Nephron progenitor cell (in vitro differentiated cells): Measurements from ENCODE around the gene EEF2KMT.
"Not testable (repeated sequence)": the region's sequence is repeated elsewhere in the genome, so short reads cannot be mapped to it uniquely, and the experiment has no call there.

Source experiments
- DNase-seq: peaks from one replicate; pipeline ENCODE4 v3.0.0; 2021
- H3K27ac Mint-ChIP-seq: 2 replicates; pipeline ENCODE4 v1.8.0; 2021; ENCODE audit warnings: mild to moderate bottlenecking, moderate library complexity, mixed read lengths
- H3K27me3 Mint-ChIP-seq: 2 replicates; pipeline ENCODE4 v1.8.0; 2021; ENCODE audit warnings: mild to moderate bottlenecking, low read depth, mixed read lengths; ENCODE audit not compliant: poor library complexity
- H3K36me3 Mint-ChIP-seq: 2 replicates; pipeline ENCODE4 v1.8.0; 2021; ENCODE audit warnings: low read depth, mixed read lengths
- H3K4me1 Mint-ChIP-seq: 2 replicates; pipeline ENCODE4 v1.8.0; 2021; ENCODE audit warnings: mixed read lengths
- H3K4me3 Mint-ChIP-seq: 2 replicates; pipeline ENCODE4 v1.8.0; 2021; ENCODE audit warnings: mild to moderate bottlenecking, moderate library complexity, mixed read lengths
- H3K9me3 Mint-ChIP-seq: 2 replicates; pipeline ENCODE4 v1.8.0; 2021; ENCODE audit warnings: mild to moderate bottlenecking, moderate library complexity, mixed read lengths
- TF ChIP-seq, protein P1 (sequence below): fragments of 200-600 bp; sonication (generic); IDR thresholded peaks from 2 replicates; pipeline ENCODE4 v1.5.0; 2021; ENCODE audit warnings: antibody characterized with exemption

The EEF2KMT gene

DNA sequence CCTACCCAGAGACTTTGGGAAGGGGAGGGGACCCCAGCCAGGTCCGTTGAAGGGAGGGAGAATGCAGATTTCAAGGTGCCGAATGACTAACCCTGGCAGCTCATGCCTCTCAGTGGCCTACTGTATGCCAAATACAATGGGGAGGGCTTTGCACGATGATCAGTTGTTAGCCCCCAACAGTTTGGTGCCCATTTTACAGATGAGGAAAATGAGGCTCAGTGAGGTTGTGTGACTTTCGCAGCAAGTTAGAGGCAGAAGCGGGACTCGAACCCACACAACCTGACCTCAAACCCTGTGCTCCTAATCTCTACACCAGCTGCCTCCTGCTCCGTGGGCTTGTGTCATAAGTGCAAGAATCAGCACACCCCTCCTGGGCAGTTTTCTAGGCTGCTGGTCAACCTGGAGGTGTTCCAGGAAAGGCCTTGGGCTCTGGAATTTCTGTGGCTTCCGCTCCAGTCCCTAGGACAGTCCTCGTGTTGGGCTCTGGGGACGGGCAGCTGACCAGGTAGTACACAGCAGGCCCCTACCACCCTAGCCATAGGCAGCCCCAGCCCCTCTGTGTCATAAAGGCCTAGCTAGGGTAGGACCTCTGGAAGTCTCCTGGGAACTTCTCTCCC is 52.0 kb downstream of the EEF2KMT start:
- Mint-ChIP-seq H3K36me3 (no peaks in the 10 kb centered on the region), H3K4me3 (no peak overlapping the region), H3K4me1 (peaks cover 19% of the 10 kb centered on the region), H3K27me3 (peaks cover 27% of the 10 kb centered on the region), H3K27ac (no peak overlapping the region), H3K9me3 (no peaks in the 10 kb centered on the region)
- TF ChIP-seq, protein P1, sequence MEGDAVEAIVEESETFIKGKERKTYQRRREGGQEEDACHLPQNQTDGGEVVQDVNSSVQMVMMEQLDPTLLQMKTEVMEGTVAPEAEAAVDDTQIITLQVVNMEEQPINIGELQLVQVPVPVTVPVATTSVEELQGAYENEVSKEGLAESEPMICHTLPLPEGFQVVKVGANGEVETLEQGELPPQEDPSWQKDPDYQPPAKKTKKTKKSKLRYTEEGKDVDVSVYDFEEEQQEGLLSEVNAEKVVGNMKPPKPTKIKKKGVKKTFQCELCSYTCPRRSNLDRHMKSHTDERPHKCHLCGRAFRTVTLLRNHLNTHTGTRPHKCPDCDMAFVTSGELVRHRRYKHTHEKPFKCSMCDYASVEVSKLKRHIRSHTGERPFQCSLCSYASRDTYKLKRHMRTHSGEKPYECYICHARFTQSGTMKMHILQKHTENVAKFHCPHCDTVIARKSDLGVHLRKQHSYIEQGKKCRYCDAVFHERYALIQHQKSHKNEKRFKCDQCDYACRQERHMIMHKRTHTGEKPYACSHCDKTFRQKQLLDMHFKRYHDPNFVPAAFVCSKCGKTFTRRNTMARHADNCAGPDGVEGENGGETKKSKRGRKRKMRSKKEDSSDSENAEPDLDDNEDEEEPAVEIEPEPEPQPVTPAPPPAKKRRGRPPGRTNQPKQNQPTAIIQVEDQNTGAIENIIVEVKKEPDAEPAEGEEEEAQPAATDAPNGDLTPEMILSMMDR = no peak
- DNase-seq = no peak

DNA sequence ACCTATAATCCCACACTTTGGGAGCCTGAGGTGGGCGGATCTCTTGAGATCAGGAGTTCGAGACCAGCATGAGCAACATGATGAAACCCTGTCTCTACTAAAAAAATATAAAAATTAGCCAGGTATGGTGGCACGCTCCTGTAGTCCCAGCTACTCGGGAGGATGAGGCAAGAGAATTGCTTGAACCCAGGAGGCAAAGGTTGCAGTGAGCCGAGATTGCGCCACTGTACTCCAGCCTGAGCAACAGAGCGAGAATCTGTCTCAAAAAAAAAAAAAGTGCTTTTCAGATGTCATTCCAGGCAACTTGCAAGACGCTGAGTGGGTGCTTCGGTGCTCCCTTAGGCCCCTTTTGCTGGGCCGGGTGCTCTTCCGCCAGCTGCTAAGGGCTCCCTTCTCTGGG is 53.0 kb downstream of the EEF2KMT start:
- peaks cover 23% of the 10 kb centered on the region for H3K27me3 Mint-ChIP-seq
- H3K27ac Mint-ChIP-seq = not testable (repeated sequence)

DNA sequence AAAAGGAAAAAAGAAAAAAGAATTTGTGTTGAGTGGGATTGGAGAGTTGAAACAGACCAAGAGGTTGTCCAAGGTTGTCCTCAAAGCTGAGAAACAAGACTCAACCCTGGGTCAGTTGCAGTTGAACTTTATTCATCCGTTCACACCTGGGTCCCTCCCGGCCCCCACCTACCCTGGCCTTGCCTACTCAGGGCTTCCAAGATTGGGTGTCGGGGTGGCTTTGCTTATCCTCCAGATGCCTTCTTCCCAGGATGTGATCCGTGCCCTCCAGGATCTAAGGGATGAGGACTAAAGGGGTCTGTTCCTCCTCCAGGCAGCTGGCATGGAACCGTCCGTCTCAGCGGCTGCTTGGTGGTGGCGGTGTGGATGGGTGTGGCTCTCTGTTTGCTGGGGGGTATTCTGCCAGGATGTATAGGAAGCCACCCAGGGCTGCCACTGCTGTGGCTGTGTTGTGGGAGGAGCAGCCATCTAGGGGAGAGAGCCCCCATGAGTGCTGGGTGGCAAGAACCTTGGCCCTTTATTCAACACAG is 53.5 kb downstream of the EEF2KMT start:
- no peaks in the 10 kb centered on the region for H3K9me3 Mint-ChIP-seq
- TF ChIP-seq, protein P1 = no peak
- H3K4me3 Mint-ChIP-seq = no peak overlapping the region
- H3K4me1 Mint-ChIP-seq = peaks cover 23% of the 10 kb centered on the region
- peaks cover 27% of the 10 kb centered on the region for H3K27me3 Mint-ChIP-seq
- no peak for DNase-seq
- no peaks in the 10 kb centered on the region for H3K36me3 Mint-ChIP-seq
- no peak overlapping the region for H3K27ac Mint-ChIP-seq

More for the DNA sequence above, 53.0 kb downstream of the EEF2KMT start:
- not testable (repeated sequence) for H3K9me3 Mint-ChIP-seq, H3K36me3 Mint-ChIP-seq, H3K4me3 Mint-ChIP-seq, DNase-seq
- H3K4me1 Mint-ChIP-seq = peaks cover 23% of the 10 kb centered on the region

DNA sequence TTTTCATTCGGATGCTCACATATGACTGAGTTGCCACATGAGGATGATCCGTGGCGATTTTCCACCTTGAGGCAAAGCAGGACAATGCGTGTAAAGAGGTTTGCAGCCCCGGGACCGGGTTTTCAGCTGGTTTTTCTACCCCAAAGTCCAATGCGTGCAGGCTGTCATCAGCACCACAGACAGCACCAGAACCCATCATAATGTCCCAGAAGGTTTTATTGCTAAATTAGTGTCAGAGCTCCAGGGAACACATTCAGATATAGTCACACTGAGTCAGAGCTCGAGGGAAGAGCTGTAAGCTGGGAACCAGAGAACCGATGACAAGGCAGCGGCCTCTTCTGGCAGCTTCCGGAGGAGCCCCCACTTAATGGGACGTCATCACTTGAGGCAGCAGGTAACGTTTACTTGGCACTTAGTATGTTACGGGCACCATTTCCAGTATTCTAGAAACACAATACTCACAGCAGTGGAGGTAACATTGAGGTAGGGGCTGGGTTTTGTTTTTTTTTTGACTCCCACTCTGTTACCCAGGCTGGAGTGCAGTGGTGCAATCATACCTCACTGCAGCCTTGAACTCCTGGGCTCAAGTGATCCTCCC is 54.9 kb downstream of the EEF2KMT start:
- DNase-seq = no peak

DNA sequence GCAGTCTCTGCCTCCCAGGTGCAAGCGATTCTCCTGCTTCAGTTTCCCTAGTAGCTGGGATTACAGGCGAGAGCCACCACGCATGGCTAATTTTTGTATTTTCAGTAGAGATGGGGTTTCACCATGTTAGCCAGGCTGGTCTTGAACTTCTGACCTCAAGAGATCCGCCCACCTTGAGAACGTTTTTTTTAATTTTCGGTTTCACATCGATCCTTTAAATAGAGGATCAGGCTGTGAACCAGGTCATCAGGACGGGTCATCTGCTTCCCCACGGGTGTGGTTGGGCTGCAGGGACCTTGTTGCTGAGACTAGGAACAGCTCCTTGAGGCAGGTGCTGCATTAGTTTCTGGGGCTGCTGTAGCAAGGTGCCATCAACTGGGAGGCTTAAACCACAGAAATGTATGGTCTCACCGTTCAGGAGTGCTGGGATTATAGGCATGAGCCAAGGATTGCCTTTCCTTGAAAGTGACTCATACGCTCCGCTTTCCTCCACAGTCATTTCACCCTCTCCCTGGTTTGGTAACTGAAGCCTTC is 55.9 kb downstream of the EEF2KMT start:
- Mint-ChIP-seq H3K9me3 (no peaks in the 10 kb centered on the region), H3K36me3 (no peaks in the 10 kb centered on the region), H3K4me1 (peaks cover 23% of the 10 kb centered on the region), H3K27me3 (peaks cover 39% of the 10 kb centered on the region), H3K27ac (no peak overlapping the region), H3K4me3 (no peak overlapping the region)
- no peak for DNase-seq
- TF ChIP-seq, protein P1 = no peak

More for the DNA sequence above, 54.9 kb downstream of the EEF2KMT start:
- TF ChIP-seq, protein P1 = no peak
- Mint-ChIP-seq H3K36me3 (no peaks in the 10 kb centered on the region), H3K4me1 (peaks cover 23% of the 10 kb centered on the region), H3K27ac (no peak overlapping the region), H3K27me3 (peaks cover 35% of the 10 kb centered on the region), H3K4me3 (no peak overlapping the region), H3K9me3 (no peaks in the 10 kb centered on the region)

DNA sequence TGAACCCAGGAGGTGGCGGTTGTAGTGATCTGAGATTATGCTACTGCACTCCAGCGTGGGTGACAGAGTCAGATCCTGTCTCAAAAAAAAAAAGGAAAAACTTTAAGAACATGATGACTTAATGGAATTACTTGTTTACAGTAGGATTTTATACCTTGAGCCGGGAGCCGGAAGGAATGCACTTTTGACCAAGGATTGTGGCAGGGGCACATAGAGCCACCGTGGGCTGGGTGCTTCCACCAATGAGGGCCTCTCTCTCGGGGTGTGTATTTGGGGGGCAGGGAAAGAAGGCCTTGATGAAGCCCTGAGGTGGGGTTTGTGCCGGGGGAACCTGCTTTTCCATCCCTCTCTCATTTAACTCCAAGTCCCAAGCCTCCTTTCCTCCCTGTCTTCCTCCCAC is 57.1 kb downstream of the EEF2KMT start:
- no peak overlapping the region for H3K4me3 Mint-ChIP-seq
- DNase-seq = no peak
- no peak overlapping the region for H3K27ac Mint-ChIP-seq
- H3K9me3 Mint-ChIP-seq = no peaks in the 10 kb centered on the region
- peaks cover 29% of the 10 kb centered on the region for H3K4me1 Mint-ChIP-seq
- peaks cover 40% of the 10 kb centered on the region for H3K27me3 Mint-ChIP-seq
- H3K36me3 Mint-ChIP-seq = no peaks in the 10 kb centered on the region
- TF ChIP-seq, protein P1 = no peak
